Measurements from ENCODE around the gene API5. TPM values are rescaled to one million over a fixed set of nuclear protein-coding genes. Genes with fewer than 3 reads are reported as not detected.

Gene API5
- total and polyA plus RNA-seq, 2 experiments from 2014 or later: 36.1 to 144 TPM

DNA sequence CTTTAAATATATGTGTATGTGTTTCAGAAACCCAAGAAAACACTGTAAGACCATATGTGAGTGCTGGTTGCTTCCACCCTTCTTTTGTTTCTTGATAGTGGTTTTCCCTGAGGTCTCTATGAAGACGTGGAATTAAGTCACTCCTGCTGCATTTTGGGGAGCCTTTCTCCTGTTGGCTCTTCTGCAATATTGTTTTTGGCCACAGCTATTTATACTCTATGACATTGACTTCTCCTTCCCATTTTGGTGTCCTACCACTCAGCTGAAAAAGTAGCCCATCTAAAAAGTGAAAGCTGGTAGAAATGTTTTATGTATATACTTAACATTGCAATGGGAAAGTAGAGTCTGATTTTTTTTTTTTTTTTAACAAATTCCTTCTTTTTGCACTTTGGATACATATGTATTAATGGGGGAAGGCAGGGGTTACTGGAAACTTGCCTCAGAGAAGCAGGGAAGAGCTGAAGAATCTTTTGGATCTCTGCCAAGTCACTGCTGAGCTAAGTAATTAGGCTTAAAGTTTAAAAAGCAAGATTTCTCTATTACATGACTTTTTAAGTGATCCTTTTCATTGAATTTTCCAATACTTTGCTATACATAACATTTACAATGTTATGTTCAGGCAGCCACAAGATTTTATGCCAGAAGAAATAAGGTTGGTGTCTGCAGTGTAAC is 48.7 kb downstream of the API5 start:
- H3K27me3 Mint-ChIP-seq (ENCODE audit: insufficient read depth, low read depth, poor library complexity): peaks cover 9% of the 10 kb centered on the region
- peaks cover 65% of the 10 kb centered on the region for H3K79me2 ChIP-seq (replicated peaks; ENCODE audit: insufficient read depth)
- DNase-seq (ENCODE audit: low spot score) (no peak), ATAC-seq (no peak)
- peak overlapping the region; percentile 95 for H3K4me3 ChIP-seq
- H3K9me3 Mint-ChIP-seq: no peaks in the 10 kb centered on the region
- H3K27me3 ChIP-seq (ENCODE audit: insufficient read depth): no peaks in the 10 kb centered on the region
- H3K4me3 Mint-ChIP-seq: peak overlapping the region; percentile 95
- H2AFZ ChIP-seq: no peak overlapping the region
- H3K36me3 Mint-ChIP-seq (ENCODE audit: low read depth): peaks cover 8% of the 10 kb centered on the region
- no peak for TF ChIP-seq POLR2AphosphoS5 (IDR thresholded peaks at IDR 0.05; ENCODE audit: low read depth)
- TF ChIP-seq REST (IDR thresholded peaks at IDR 0.05; ENCODE audit: unreplicated experiment): no peak
- no peak for TF ChIP-seq STAT1 (IDR thresholded peaks at IDR 0.05; ENCODE audit: unreplicated experiment)
- no peak for TF ChIP-seq CREB1 (CRISPR knock-in tag; IDR thresholded peaks at IDR 0.05; ENCODE audit: low read depth)
- TF ChIP-seq ZNF331 (CRISPR knock-in tag; IDR thresholded peaks at IDR 0.05; ENCODE audit: low read depth): no peak
- no peak for TF ChIP-seq EZH2phosphoT487 (IDR thresholded peaks at IDR 0.05; ENCODE audit: unreplicated experiment)
- TF ChIP-seq NANOG (IDR thresholded peaks at IDR 0.05; ENCODE audit: borderline replicate concordance): no peak
- no peak for TF ChIP-seq EZH2 (IDR thresholded peaks at IDR 0.05; ENCODE audit: low read depth, unreplicated experiment)
- TF ChIP-seq, protein P1, sequence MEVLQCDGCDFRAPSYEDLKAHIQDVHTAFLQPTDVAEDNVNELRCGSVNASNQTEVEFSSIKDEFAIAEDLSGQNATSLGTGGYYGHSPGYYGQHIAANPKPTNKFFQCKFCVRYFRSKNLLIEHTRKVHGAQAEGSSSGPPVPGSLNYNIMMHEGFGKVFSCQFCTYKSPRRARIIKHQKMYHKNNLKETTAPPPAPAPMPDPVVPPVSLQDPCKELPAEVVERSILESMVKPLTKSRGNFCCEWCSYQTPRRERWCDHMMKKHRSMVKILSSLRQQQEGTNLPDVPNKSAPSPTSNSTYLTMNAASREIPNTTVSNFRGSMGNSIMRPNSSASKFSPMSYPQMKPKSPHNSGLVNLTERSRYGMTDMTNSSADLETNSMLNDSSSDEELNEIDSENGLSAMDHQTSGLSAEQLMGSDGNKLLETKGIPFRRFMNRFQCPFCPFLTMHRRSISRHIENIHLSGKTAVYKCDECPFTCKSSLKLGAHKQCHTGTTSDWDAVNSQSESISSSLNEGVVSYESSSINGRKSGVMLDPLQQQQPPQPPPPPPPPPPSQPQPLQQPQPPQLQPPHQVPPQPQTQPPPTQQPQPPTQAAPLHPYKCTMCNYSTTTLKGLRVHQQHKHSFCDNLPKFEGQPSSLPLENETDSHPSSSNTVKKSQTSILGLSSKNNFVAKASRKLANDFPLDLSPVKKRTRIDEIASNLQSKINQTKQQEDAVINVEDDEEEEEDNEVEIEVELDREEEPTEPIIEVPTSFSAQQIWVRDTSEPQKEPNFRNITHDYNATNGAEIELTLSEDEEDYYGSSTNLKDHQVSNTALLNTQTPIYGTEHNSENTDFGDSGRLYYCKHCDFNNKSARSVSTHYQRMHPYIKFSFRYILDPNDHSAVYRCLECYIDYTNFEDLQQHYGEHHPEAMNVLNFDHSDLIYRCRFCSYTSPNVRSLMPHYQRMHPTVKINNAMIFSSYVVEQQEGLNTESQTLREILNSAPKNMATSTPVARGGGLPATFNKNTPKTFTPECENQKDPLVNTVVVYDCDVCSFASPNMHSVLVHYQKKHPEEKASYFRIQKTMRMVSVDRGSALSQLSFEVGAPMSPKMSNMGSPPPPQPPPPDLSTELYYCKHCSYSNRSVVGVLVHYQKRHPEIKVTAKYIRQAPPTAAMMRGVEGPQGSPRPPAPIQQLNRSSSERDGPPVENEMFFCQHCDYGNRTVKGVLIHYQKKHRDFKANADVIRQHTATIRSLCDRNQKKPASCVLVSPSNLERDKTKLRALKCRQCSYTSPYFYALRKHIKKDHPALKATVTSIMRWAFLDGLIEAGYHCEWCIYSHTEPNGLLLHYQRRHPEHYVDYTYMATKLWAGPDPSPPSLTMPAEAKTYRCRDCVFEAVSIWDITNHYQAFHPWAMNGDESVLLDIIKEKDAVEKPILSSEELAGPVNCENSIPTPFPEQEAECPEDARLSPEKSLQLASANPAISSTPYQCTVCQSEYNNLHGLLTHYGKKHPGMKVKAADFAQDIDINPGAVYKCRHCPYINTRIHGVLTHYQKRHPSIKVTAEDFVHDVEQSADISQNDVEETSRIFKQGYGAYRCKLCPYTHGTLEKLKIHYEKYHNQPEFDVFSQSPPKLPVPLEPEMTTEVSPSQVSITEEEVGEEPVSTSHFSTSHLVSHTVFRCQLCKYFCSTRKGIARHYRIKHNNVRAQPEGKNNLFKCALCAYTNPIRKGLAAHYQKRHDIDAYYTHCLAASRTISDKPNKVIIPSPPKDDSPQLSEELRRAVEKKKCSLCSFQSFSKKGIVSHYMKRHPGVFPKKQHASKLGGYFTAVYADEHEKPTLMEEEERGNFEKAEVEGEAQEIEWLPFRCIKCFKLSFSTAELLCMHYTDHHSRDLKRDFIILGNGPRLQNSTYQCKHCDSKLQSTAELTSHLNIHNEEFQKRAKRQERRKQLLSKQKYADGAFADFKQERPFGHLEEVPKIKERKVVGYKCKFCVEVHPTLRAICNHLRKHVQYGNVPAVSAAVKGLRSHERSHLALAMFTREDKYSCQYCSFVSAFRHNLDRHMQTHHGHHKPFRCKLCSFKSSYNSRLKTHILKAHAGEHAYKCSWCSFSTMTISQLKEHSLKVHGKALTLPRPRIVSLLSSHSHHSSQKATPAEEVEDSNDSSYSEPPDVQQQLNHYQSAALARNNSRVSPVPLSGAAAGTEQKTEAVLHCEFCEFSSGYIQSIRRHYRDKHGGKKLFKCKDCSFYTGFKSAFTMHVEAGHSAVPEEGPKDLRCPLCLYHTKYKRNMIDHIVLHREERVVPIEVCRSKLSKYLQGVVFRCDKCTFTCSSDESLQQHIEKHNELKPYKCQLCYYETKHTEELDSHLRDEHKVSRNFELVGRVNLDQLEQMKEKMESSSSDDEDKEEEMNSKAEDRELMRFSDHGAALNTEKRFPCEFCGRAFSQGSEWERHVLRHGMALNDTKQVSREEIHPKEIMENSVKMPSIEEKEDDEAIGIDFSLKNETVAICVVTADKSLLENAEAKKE (CRISPR knock-in tag; IDR thresholded peaks at IDR 0.05): no peak
- no peak for TF ChIP-seq ZNF114 (CRISPR knock-in tag; IDR thresholded peaks at IDR 0.05)
- no peak for TF ChIP-seq JUNB (IDR thresholded peaks at IDR 0.05; ENCODE audit: unreplicated experiment)
- TF ChIP-seq CTCF (conservative IDR thresholded peaks at IDR 0.05; ENCODE audit: low read depth in 2 of 2): no peak
- no peak for TF ChIP-seq ETS1 (IDR thresholded peaks at IDR 0.05)
- H4K20me1 ChIP-seq (replicated peaks; ENCODE audit: insufficient read depth): peaks cover 11% of the 10 kb centered on the region
- H3K4me1 Mint-ChIP-seq: peaks cover 20% of the 10 kb centered on the region
- H3K27ac ChIP-seq (ENCODE audit: low read depth): no peak overlapping the region
- H3K4me2 ChIP-seq: peak overlapping the region; percentile 93
- H3K36me3 ChIP-seq (ENCODE audit: insufficient read depth): no peaks in the 10 kb centered on the region
- no peak overlapping the region; the same call in 1 of the 2 replicates for H3K27ac Mint-ChIP-seq
- H3F3A ChIP-seq (replicated peaks; ENCODE audit: low read depth): no peaks in the 10 kb centered on the region
- no peaks in the 10 kb centered on the region for H3K9me2 ChIP-seq (ENCODE audit: insufficient read depth)
- H3K4me1 ChIP-seq (ENCODE audit: insufficient read depth): peaks cover 18% of the 10 kb centered on the region
